ENCODE results near the gene SC5D.

Gene SC5D, protein sequence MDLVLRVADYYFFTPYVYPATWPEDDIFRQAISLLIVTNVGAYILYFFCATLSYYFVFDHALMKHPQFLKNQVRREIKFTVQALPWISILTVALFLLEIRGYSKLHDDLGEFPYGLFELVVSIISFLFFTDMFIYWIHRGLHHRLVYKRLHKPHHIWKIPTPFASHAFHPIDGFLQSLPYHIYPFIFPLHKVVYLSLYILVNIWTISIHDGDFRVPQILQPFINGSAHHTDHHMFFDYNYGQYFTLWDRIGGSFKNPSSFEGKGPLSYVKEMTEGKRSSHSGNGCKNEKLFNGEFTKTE

DNA sequence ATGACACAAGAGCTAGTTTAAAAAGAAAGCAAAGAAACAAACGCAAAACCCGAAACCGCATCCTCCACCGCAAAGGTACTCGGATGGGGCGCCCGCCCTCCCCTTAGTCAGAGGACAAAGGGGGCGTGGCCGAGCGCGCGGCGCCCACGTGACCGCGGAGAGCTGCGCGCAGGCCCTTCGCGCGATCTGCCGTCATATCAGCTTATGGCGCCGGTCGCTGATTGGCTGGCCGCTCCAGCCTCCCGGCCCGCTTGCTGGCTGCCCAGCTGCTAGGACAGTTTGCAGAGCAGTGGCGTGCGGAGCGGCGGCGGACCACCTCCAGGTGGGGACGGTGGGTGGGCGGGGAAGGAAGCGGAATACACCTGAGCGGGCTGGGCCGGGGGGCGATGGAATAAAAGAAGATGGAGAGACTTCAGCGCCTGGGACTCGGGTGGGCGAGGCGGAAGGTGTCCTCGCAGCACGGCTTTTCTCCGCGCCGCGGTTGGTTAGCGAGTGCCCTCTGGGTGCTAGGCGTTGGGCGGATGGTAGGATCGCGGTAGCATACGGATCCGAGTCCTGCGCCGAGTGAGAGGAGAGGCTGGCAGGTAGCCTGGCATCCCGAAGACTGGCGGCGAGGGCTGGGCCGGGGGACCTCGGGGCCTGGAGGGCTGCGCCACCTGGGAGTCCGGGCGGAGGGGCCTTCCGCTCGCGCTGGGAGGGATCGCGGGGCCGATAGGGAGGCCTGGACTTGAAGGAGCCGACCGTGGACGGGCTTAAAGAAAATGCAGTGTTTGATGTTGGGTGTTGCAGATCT is at the start of gene SC5D:
Gene SC5D (plus strand): TSS at position 277 of the 793 bp plus-strand sequence. CDS start 10,605 bp downstream, outside the sequence.
- Histone ChIP-seq H3K4me3 (ENCODE audit: low read depth in 1 of 5, low read length in 5 of 5) (peak within 1 kb of the TSS; percentile 85 to 93 (median 91)), H3K36me3 (ENCODE audit: control insufficient read depth in 5 of 5, insufficient read depth in 5 of 5, low read length in 5 of 5) (no peaks in the 10 kb centered on the region), H3K27me3 (ENCODE audit: control insufficient read depth in 5 of 5, insufficient read depth in 4 of 5, low read length in 5 of 5) (peaks cover 0 to 2% (median 0%) of the 10 kb centered on the region in 5 donors), H3K4me1 (ENCODE audit: control insufficient read depth in 5 of 5, insufficient read depth in 5 of 5, low read length in 5 of 5) (peaks cover 0 to 26% (median 16%) of the 10 kb centered on the region in 5 donors), H3K9ac (ENCODE audit: low read length in 5 of 5) (peak within 1 kb of the TSS; percentile 71 to 89 (median 87)), H3K9me3 (ENCODE audit: control insufficient read depth in 5 of 5, low read length in 5 of 5) (no peaks in the 10 kb centered on the region), H3K27ac (ENCODE audit: low read depth, low read length) (peak within 1 kb of the TSS; percentile 73)

DNA sequence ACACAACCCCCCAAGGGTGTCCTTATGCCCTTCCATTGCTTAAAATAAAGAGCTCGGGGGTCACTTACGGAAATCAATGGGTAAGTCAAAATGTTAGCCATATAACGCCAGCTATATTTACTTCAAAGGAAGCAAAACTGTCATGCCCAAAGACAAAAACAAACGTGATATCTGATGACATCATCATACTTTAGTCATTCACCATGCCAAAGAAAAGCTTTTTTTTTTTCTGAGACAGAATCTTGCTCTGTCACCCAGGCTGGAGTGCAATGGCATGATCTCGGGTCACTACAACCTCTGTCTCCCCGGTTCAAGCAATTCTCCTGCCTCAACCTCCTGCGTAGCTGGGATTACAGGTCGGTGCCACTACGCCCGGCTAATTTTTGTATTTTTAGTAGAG is 47.7 kb upstream of the SC5D start:
- no peak overlapping the region for H3K27ac ChIP-seq (ENCODE audit: low read depth, low read length)
- H3K4me1 ChIP-seq (ENCODE audit: control insufficient read depth in 5 of 5, insufficient read depth in 5 of 5, low read length in 5 of 5), result no peaks in the 10 kb centered on the region
- no peak overlapping the region for H3K9ac ChIP-seq (ENCODE audit: low read length in 5 of 5)
- no peaks in the 10 kb centered on the region for H3K27me3 ChIP-seq (ENCODE audit: control insufficient read depth in 5 of 5, insufficient read depth in 4 of 5, low read length in 5 of 5)
- H3K9me3 ChIP-seq (ENCODE audit: control insufficient read depth in 5 of 5, low read length in 5 of 5), result no peaks in the 10 kb centered on the region
- H3K4me3 ChIP-seq (ENCODE audit: low read depth in 1 of 5, low read length in 5 of 5), result no peak overlapping the region
- H3K36me3 ChIP-seq (ENCODE audit: control insufficient read depth in 5 of 5, insufficient read depth in 5 of 5, low read length in 5 of 5), result no peaks in the 10 kb centered on the region

DNA sequence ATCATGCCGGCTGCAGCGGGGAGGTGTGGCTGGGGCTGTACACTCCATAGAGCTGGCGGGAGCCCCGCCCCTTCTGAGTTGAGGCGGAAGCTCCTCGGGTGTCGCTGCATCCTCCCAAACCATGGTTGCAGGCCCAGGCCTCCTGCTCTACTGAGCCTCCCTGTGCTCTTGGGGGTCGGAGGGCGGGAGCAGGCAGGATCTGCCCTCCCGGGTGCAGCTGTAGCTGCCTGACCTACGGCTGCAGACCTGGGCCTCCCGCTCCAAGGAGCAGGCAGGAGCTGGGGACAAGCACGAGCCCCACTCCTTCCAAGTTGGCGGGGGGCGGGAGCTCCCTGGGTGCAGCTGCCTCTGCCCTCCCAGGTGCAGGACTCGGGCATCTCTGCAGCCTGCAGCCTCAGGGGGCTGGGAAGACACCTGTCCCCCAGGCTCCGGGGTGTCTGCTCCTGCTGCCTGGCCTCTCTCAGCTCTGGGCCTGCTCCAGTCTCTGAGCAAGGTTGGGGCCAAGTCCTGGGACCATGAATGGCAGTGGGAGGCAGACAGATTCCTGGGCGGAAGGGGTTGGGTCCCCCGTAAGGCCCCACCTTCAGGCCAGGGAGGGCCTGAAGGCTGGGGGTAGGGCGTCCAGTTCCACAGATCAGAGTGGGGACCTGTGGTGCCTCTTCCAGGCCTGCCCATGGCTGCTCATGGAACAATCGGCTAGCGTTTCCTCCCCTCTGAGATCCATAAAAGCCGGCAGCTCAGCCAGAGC is 46.4 kb upstream of the SC5D start:
- Histone ChIP-seq H3K4me3 (ENCODE audit: low read depth in 1 of 5, low read length in 5 of 5) (no peak overlapping the region), H3K4me1 (ENCODE audit: control insufficient read depth in 5 of 5, insufficient read depth in 5 of 5, low read length in 5 of 5) (no peaks in the 10 kb centered on the region), H3K9me3 (ENCODE audit: control insufficient read depth in 5 of 5, low read length in 5 of 5) (no peaks in the 10 kb centered on the region), H3K9ac (ENCODE audit: low read length in 5 of 5) (no peak overlapping the region), H3K36me3 (ENCODE audit: control insufficient read depth in 5 of 5, insufficient read depth in 5 of 5, low read length in 5 of 5) (no peaks in the 10 kb centered on the region), H3K27ac (ENCODE audit: low read depth, low read length) (no peak overlapping the region), H3K27me3 (ENCODE audit: control insufficient read depth in 5 of 5, insufficient read depth in 4 of 5, low read length in 5 of 5) (no peaks in the 10 kb centered on the region)

DNA sequence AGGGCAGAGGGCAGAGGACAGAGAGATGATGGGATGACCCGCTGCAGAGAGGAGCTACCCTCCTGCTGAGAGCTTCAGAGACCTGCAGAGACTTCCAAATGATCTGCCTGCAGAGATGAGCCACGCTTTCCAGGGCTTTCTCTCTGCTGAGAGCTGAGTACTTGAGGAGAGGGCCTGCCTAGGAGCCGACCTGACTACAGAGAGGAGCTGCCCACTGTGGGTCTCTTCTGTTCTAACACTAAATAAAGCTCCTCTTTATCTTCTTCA is 45.9 kb upstream of the SC5D start:
- Histone ChIP-seq H3K27me3 (ENCODE audit: control insufficient read depth in 5 of 5, insufficient read depth in 4 of 5, low read length in 5 of 5) (no peaks in the 10 kb centered on the region), H3K4me1 (ENCODE audit: control insufficient read depth in 5 of 5, insufficient read depth in 5 of 5, low read length in 5 of 5) (no peaks in the 10 kb centered on the region), H3K9me3 (ENCODE audit: control insufficient read depth in 5 of 5, low read length in 5 of 5) (no peaks in the 10 kb centered on the region)

DNA sequence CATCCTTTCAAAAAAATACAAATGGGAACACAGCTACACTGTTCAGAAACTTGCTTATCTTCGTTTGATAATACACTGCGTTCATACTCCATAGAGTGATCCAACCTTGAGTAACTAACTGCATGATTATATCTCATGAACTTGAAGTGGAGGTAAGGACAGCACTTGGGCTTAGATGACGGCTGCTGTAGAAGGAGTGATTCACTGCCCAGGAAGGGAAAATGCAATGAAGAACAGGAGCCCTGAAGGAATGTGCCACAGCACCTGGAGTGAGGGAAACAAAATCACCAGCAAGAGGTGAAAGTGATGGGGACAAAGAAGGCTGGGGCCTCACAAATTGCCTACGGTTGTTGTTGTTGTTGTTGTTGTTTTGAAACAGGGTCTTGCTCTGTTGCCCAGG is 44.1 kb upstream of the SC5D start:
- Histone ChIP-seq H3K27me3 (ENCODE audit: control insufficient read depth in 5 of 5, insufficient read depth in 4 of 5, low read length in 5 of 5) (no peaks in the 10 kb centered on the region), H3K27ac (ENCODE audit: low read depth, low read length) (no peak overlapping the region), H3K4me1 (ENCODE audit: control insufficient read depth in 5 of 5, insufficient read depth in 5 of 5, low read length in 5 of 5) (no peaks in the 10 kb centered on the region), H3K9me3 (ENCODE audit: control insufficient read depth in 5 of 5, low read length in 5 of 5) (no peaks in the 10 kb centered on the region), H3K36me3 (ENCODE audit: control insufficient read depth in 5 of 5, insufficient read depth in 5 of 5, low read length in 5 of 5) (no peaks in the 10 kb centered on the region), H3K9ac (ENCODE audit: low read length in 5 of 5) (no peak overlapping the region), H3K4me3 (ENCODE audit: low read depth in 1 of 5, low read length in 5 of 5) (no peak overlapping the region)

More for the DNA sequence above, 45.9 kb upstream of the SC5D start:
- H3K27ac ChIP-seq (ENCODE audit: low read depth, low read length), result no peak overlapping the region
- H3K9ac ChIP-seq (ENCODE audit: low read length in 5 of 5), result no peak overlapping the region
- H3K4me3 ChIP-seq (ENCODE audit: low read depth in 1 of 5, low read length in 5 of 5), result no peak overlapping the region
- H3K36me3 ChIP-seq (ENCODE audit: control insufficient read depth in 5 of 5, insufficient read depth in 5 of 5, low read length in 5 of 5), result no peaks in the 10 kb centered on the region

DNA sequence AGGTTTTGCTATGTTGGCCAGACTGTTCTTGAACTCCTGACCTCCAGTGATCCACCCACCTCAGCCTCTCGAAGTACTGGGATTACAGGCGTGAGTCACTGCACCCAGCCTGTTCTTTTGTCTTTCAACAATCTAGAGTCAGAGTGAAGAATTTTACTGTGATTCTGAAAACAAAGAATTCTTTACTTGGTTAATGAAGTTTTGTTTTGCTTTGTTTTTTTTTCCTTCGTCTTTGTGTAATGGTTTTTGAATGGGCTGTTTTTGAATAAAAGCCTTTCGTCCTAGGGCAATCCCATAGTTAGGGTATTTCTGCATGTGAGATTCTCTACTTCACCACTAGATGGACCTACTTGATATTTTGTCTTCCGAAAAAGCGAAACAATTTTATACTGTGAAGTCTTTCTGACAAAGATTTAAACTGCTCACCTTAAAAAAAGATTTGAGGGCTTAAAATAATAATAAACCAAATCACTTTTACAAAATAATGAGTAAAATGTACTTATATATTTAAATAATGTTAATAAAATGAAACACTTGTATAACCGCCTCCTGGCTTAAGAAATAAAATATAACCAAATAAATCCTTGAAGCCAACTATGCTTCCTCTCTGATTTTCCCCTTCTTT is 43.4 kb upstream of the SC5D start:
- Histone ChIP-seq H3K4me3 (ENCODE audit: low read depth in 1 of 5, low read length in 5 of 5) (no peak overlapping the region), H3K9me3 (ENCODE audit: control insufficient read depth in 5 of 5, low read length in 5 of 5) (no peaks in the 10 kb centered on the region)

DNA sequence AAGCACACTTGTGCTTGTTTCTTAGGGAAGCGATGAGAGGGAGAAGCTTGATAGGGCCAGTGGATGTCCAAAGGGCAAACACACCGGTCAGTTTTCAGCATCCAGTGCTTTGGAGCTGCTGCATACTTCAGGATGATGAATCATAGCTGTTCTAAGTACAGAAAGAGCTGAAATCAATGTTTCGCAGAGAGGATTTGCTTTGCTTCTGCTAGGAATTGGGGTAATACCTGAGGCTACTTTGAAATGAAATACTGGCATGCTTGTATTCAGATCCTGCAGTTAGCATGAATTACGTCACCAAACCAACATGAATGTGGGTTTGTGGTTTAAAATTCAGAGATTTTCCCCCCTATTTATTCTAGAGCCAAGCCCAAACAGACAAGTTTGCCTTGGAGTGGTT is 41.7 kb upstream of the SC5D start:
- no peaks in the 10 kb centered on the region for H3K27me3 ChIP-seq (ENCODE audit: control insufficient read depth in 5 of 5, insufficient read depth in 4 of 5, low read length in 5 of 5)
- H3K36me3 ChIP-seq (ENCODE audit: control insufficient read depth in 5 of 5, insufficient read depth in 5 of 5, low read length in 5 of 5), result no peaks in the 10 kb centered on the region
- H3K9me3 ChIP-seq (ENCODE audit: control insufficient read depth in 5 of 5, low read length in 5 of 5), result no peaks in the 10 kb centered on the region
- H3K9ac ChIP-seq (ENCODE audit: low read length in 5 of 5), result no peak overlapping the region
- H3K4me1 ChIP-seq (ENCODE audit: control insufficient read depth in 5 of 5, insufficient read depth in 5 of 5, low read length in 5 of 5), result no peaks in the 10 kb centered on the region
- no peak overlapping the region for H3K27ac ChIP-seq (ENCODE audit: low read depth, low read length)
- H3K4me3 ChIP-seq (ENCODE audit: low read depth in 1 of 5, low read length in 5 of 5), result no peak overlapping the region

More for the DNA sequence above, 43.4 kb upstream of the SC5D start:
- no peaks in the 10 kb centered on the region for H3K4me1 ChIP-seq (ENCODE audit: control insufficient read depth in 5 of 5, insufficient read depth in 5 of 5, low read length in 5 of 5)
- no peaks in the 10 kb centered on the region for H3K36me3 ChIP-seq (ENCODE audit: control insufficient read depth in 5 of 5, insufficient read depth in 5 of 5, low read length in 5 of 5)
- H3K9ac ChIP-seq (ENCODE audit: low read length in 5 of 5), result no peak overlapping the region
- H3K27ac ChIP-seq (ENCODE audit: low read depth, low read length), result no peak overlapping the region
- H3K27me3 ChIP-seq (ENCODE audit: control insufficient read depth in 5 of 5, insufficient read depth in 4 of 5, low read length in 5 of 5), result no peaks in the 10 kb centered on the region

DNA sequence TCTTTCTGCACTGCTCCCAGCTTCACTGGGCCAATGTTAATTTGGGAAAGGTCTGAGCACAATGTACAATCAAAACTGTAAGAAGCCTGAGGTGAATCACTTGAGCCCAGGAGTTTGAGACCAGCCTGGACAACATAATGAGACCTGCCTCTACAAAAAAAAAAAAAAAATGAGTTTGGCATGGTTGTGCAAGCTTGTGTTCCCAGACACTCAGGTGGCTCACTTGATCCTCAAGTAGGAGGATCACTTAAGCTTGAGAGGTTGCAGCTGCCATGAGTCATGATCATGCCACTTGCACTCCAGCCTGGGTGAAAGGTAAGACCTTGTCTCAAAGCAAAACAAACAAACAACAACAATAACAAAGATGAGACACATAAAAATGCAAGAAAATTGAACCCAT is 38.6 kb upstream of the SC5D start:
- H3K9ac ChIP-seq (ENCODE audit: low read length in 5 of 5), result no peak overlapping the region
- no peaks in the 10 kb centered on the region for H3K27me3 ChIP-seq (ENCODE audit: control insufficient read depth in 5 of 5, insufficient read depth in 4 of 5, low read length in 5 of 5)
- no peaks in the 10 kb centered on the region for H3K9me3 ChIP-seq (ENCODE audit: control insufficient read depth in 5 of 5, low read length in 5 of 5)
- no peak overlapping the region for H3K27ac ChIP-seq (ENCODE audit: low read depth, low read length)
- no peak overlapping the region for H3K4me3 ChIP-seq (ENCODE audit: low read depth in 1 of 5, low read length in 5 of 5)
- H3K36me3 ChIP-seq (ENCODE audit: control insufficient read depth in 5 of 5, insufficient read depth in 5 of 5, low read length in 5 of 5), result no peaks in the 10 kb centered on the region
- H3K4me1 ChIP-seq (ENCODE audit: control insufficient read depth in 5 of 5, insufficient read depth in 5 of 5, low read length in 5 of 5), result no peaks in the 10 kb centered on the region

DNA sequence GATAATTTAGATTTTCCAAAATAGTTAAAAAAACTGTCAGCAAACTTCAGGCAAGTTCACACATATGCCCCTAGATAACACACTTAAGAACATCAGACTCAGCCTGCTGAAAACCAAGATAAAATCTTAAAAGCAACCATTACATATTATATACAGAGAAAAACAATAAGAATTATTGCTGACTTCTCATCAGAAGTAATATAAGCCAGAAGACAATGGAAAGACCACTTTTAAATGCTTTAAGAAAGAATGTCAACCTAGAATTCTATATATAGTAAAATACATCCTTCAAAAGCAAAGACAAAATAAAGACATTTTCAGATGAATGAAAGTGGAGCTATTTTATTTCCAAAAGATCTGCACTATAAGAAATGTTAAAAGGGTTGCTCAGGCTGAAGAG is 37.8 kb upstream of the SC5D start:
- no peaks in the 10 kb centered on the region for H3K36me3 ChIP-seq (ENCODE audit: control insufficient read depth in 5 of 5, insufficient read depth in 5 of 5, low read length in 5 of 5)
- no peak overlapping the region for H3K9ac ChIP-seq (ENCODE audit: low read length in 5 of 5)
- no peak overlapping the region for H3K27ac ChIP-seq (ENCODE audit: low read depth, low read length)
- no peaks in the 10 kb centered on the region for H3K9me3 ChIP-seq (ENCODE audit: control insufficient read depth in 5 of 5, low read length in 5 of 5)
- H3K4me1 ChIP-seq (ENCODE audit: control insufficient read depth in 5 of 5, insufficient read depth in 5 of 5, low read length in 5 of 5), result no peaks in the 10 kb centered on the region
- no peak overlapping the region for H3K4me3 ChIP-seq (ENCODE audit: low read depth in 1 of 5, low read length in 5 of 5)
- no peaks in the 10 kb centered on the region for H3K27me3 ChIP-seq (ENCODE audit: control insufficient read depth in 5 of 5, insufficient read depth in 4 of 5, low read length in 5 of 5)
